ENCODE measurements around the gene XKR8. TPM values are rescaled to one million over a fixed set of nuclear protein-coding genes. Genes with fewer than 3 reads are reported as not detected.

Gene XKR8
- total and polyA plus RNA-seq, 10 of the 15 experiments (the other 5 are each of a cell fraction or from before 2014, with no cell fraction given): 0.80 to 3.7 (median 2.6) TPM

- POLR2A ChIA-PET: interaction anchor here (0.5 to 0.7 kb wide), 3 partner anchors 9 to 651 kb away, joined by 3 read pairs; no protein-coding TSS in a partner anchor
- no peak overlapping the region for H2AFZ ChIP-seq (ENCODE audit: control insufficient read depth, low read depth, low read length)
- no peak overlapping the region for H3K27ac ChIP-seq (ENCODE audit: control insufficient read depth, insufficient read depth)
- SMC1A ChIA-PET (ENCODE audit: uncharacterized antibody, unreplicated experiment): interaction anchor here (1.0 to 2.3 kb wide), 2 partner anchors 10 to 78 kb away, joined by 3 to 8 read pairs; no protein-coding TSS in a partner anchor
- DNase-seq (ENCODE audit: low read depth, low spot score) (no peak), FAIRE-seq (no peak), ATAC-seq (no peak; the same call in 2 of the 3 replicates)
- TF ChIP-seq, protein P1, sequence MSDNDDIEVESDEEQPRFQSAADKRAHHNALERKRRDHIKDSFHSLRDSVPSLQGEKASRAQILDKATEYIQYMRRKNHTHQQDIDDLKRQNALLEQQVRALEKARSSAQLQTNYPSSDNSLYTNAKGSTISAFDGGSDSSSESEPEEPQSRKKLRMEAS (IDR thresholded peaks at IDR 0.05; ENCODE audit: low read depth, low read length): no peak
- TF ChIP-seq SREBF2 (IDR thresholded peaks at IDR 0.05; ENCODE audit: low read length) (no peak), NR2C1 (IDR thresholded peaks at IDR 0.05) (no peak), MXI1 (IDR thresholded peaks at IDR 0.05; ENCODE audit: low read depth, low read length) (no peak), ZNF622 (IDR thresholded peaks at IDR 0.05) (no peak), BCL11A (IDR thresholded peaks at IDR 0.05; ENCODE audit: low read depth, low read length) (no peak), POLR2AphosphoS2 (IDR thresholded peaks at IDR 0.05; ENCODE audit: low read depth, low read length) (no peak), GABPA (IDR thresholded peaks at IDR 0.05; ENCODE audit: low read depth) (no peak)
- H3K4me3 ChIP-seq: no peak overlapping the region
- no peak overlapping the region for H3K9ac ChIP-seq (ENCODE audit: control insufficient read depth, insufficient read depth, low read length)
- intact Hi-C loops (cut with micrococcal nuclease; ENCODE audit: unreplicated experiment): no loop called here
- no peaks in the 10 kb centered on the region for H3K36me3 ChIP-seq (ENCODE audit: control insufficient read depth in 2 of 2, insufficient read depth in 2 of 2, low read length in 1 of 2)
- WGBS (ENCODE audit: insufficient coverage, insufficient replicate concordance, low lambda C conversion rate, missing lambda C conversion rate): 41% methylated on average over 8 of the region's 8 CpGs
- no peaks in the 10 kb centered on the region for H4K20me1 ChIP-seq (ENCODE audit: control insufficient read depth, insufficient read depth)
- no peaks in the 10 kb centered on the region for H3K9me3 ChIP-seq (replicated peaks; ENCODE audit: control insufficient read depth, insufficient read depth, low read length)
- no peaks in the 10 kb centered on the region for H3K79me2 ChIP-seq (ENCODE audit: control insufficient read depth, insufficient read depth, low read length)
- CTCF ChIA-PET: interaction anchor here (1.1 to 1.5 kb wide), 2 partner anchors 45 to 78 kb away, joined by 3 read pairs; no protein-coding TSS in a partner anchor
- BruUV-seq (replicated peaks): no TSS peak
- H3K4me1 ChIP-seq (ENCODE audit: control insufficient read depth, insufficient read depth, low read length): peaks cover 7% of the 10 kb centered on the region
- in situ Hi-C loops (cut with MboI): loop anchor here (5.0 kb wide), 1 partner anchor 52 kb away; no protein-coding TSS in a partner anchor
- H3K4me2 ChIP-seq (ENCODE audit: control insufficient read depth, insufficient read depth): no peak overlapping the region
- peaks cover 0 to 2% of the 10 kb centered on the region in 2 experiments; a peak in 2 of 4 replicates for H3K27me3 ChIP-seq (replicated peaks in 1 of 2; ENCODE audit: control insufficient read depth in 2 of 2, insufficient read depth in 2 of 2, low read length in 1 of 2)
- RAD21 ChIA-PET (ENCODE audit: unreplicated experiment): interaction anchor here (0.6 to 1.6 kb wide), 3 partner anchors 38 to 78 kb away, joined by 3 to 4 read pairs (median 3); no protein-coding TSS in a partner anchor
These were observed 24.1 kb upstream of the XKR8 start for GRCh38 chr1:27935721-27936120.

All from GM12878 (cell line).